B cell (primary cell): Measurements from ENCODE around the gene LRBA. TPM values are rescaled to one million over a fixed set of nuclear protein-coding genes. Genes with fewer than 3 reads are reported as not detected.

Source experiments
- ATAC-seq: fragments of 200-7000 bp; cut with Tn5 transposase; one replicate; pipeline ENCODE4 v1.10.0; 2021; ENCODE audit warnings: low read depth, mild to moderate bottlenecking, moderate number of reproducible peaks, moderate library complexity
- CTCF ChIA-PET: fragments of 350-600 bp; sonication (Branson Sonifier 250); formaldehyde crosslinking; loops from one replicate; lab custom pipeline; 2021; ENCODE audit warnings: antibody characterized with exemption, inconsistent platforms; lab: Charles Lee
- POLR2A ChIA-PET: fragments of 350-600 bp; sonication (Branson Sonifier 250); formaldehyde crosslinking; loops from one replicate; lab custom pipeline; 2021; ENCODE audit warnings: antibody characterized with exemption; lab: Charles Lee
- DNase-seq: peaks from one replicate; pipeline ENCODE4 v3.0.0; 2013
- H2AFZ ChIP-seq: 2 replicates; pipeline ENCODE4 v1.6.1; 2012; ENCODE audit warnings: mild to moderate bottlenecking, low read depth, low read length; ENCODE audit not compliant: insufficient read depth, poor library complexity, severe bottlenecking
- H3K27ac ChIP-seq, 2 donors: 1 replicate in 1 of 2; 2 replicates in 1 of 2; pipeline ENCODE4 v1.5.1; 2012 to 2013; ENCODE audit warnings: low read length in 2 of 2, mild to moderate bottlenecking in 2 of 2, moderate library complexity in 1 of 2
- H3K27me3 ChIP-seq, 4 experiments: fragments of 200-600 bp in 1 of 4; sonication (generic) in 1 of 4; replicated peaks in 1 of 4; 1 replicate in 2 of 4; 2 replicates in 2 of 4; pipeline versions ENCODE4 v1.6.1 to v1.7.0; 2013 to 2016; ENCODE audit warnings: low read length in 3 of 4, mild to moderate bottlenecking in 2 of 4, mixed read lengths in 1 of 4, moderate library complexity in 1 of 4; ENCODE audit not compliant: insufficient read depth in 4 of 4, control insufficient read depth in 3 of 4; ENCODE audit errors: control extremely low read depth in 1 of 4
- H3K36me3 ChIP-seq, 2 experiments: replicated peaks in 1 of 2; 1 replicate in 1 of 2; 2 replicates in 1 of 2; pipeline versions ENCODE4 v1.6.1 to v1.7.1; 2013; ENCODE audit warnings: low read length in 1 of 2; ENCODE audit not compliant: insufficient read depth in 2 of 2, control insufficient read depth in 1 of 2; ENCODE audit errors: control extremely low read depth in 1 of 2, extremely low read depth in 1 of 2
- H3K4me1 ChIP-seq, 2 donors: fragments of 200-600 bp in 1 of 2; sonication (generic) in 1 of 2; 1 replicate in 1 of 2; 2 replicates in 1 of 2; pipeline versions ENCODE4 v1.5.1 to v1.6.1; 2013 to 2017; ENCODE audit warnings: low read length in 2 of 2; ENCODE audit not compliant: control insufficient read depth in 2 of 2, insufficient read depth in 2 of 2
- H3K4me2 ChIP-seq: replicated peaks from 2 replicates; pipeline ENCODE3; 2012; ENCODE audit warnings: mild to moderate bottlenecking, low read depth, low read length; ENCODE audit not compliant: poor library complexity, severe bottlenecking
- H3K4me3 ChIP-seq, 5 experiments: fragments of 200-600 bp in 1 of 5; sonication (generic) in 1 of 5; 1 replicate in 3 of 5; 2 replicates in 2 of 5; pipeline versions ENCODE4 v1.5.1 to v1.7.0; 2011 to 2016; ENCODE audit warnings: low read length in 4 of 5, mild to moderate bottlenecking in 4 of 5, low read depth in 2 of 5, control low read depth in 1 of 5, moderate library complexity in 1 of 5; ENCODE audit not compliant: insufficient read depth in 1 of 5; ENCODE audit errors: control extremely low read depth in 1 of 5, extremely low read depth in 1 of 5
- H3K79me2 ChIP-seq: fragments of 200-600 bp; sonication (generic); one replicate; pipeline ENCODE4 v1.6.0; 2016; ENCODE audit warnings: low read length; ENCODE audit not compliant: control insufficient read depth, insufficient read depth
- H3K9ac ChIP-seq: fragments of 200-600 bp; sonication (generic); 2 replicates; pipeline ENCODE4 v1.6.1; 2017; ENCODE audit warnings: mild to moderate bottlenecking, low read length, moderate library complexity
- H3K9me3 ChIP-seq, 3 donors: one replicate each; pipeline versions ENCODE4 v1.6.1 to v1.7.1; 2013; ENCODE audit warnings: low read length in 2 of 3; ENCODE audit not compliant: control insufficient read depth in 2 of 3, insufficient read depth in 1 of 3; ENCODE audit errors: control extremely low read depth in 1 of 3
- H4K20me1 ChIP-seq: 2 replicates; pipeline ENCODE4 v1.6.0; 2012; ENCODE audit warnings: mild to moderate bottlenecking, low read length; ENCODE audit not compliant: insufficient read depth, control insufficient read depth, poor library complexity, severe bottlenecking
- H3K27ac Mint-ChIP-seq: one replicate; pipeline ENCODE4 v1.8.0; 2021; ENCODE audit warnings: mixed read lengths
- H3K27me3 Mint-ChIP-seq: one replicate; pipeline ENCODE4 v1.8.0; 2021; ENCODE audit warnings: mixed read lengths
- H3K4me1 Mint-ChIP-seq: one replicate; pipeline ENCODE4 v1.8.0; 2021; ENCODE audit warnings: mixed read lengths
- H3K4me3 Mint-ChIP-seq: one replicate; pipeline ENCODE4 v1.8.0; 2021; ENCODE audit warnings: mixed read lengths
- H3K9me3 Mint-ChIP-seq: one replicate; pipeline ENCODE4 v1.8.0; 2022; ENCODE audit warnings: mixed read lengths; ENCODE audit not compliant: insufficient read depth
- CTCF ChIP-seq: fragments of 200-600 bp; IDR thresholded peaks from one replicate; pipeline ENCODE4 v1.8.0; 2022; ENCODE audit warnings: antibody characterized with exemption, mild to moderate bottlenecking
- EZH2 ChIP-seq: IDR thresholded peaks from 2 replicates; pipeline ENCODE4 v1.6.1; 2012; ENCODE audit warnings: borderline replicate concordance, low read depth, mild to moderate bottlenecking, moderate library complexity, low read length; ENCODE audit not compliant: insufficient read depth, poor library complexity, severe bottlenecking
- WGBS: methylation state at CpG from one replicate; pipeline ENCODE4 v1.1.5; 2013; ENCODE audit warnings: missing lambda C conversion rate; ENCODE audit not compliant: insufficient coverage; 5-methylcytosine and 5-hydroxymethylcytosine counted together
- intact Hi-C: fragments of 100-400 bp; cut with micrococcal nuclease; formaldehyde crosslinking; loops from one replicate; pipeline ENCODE4 v1.10.0; 2022
- polyA plus RNA-seq: library from polyadenylated mRNA; depleted of rRNA; stranded (reverse); fragments of >200 nt; gene quantifications from 2 replicates; pipeline ENCODE4 v1.2.3, GENCODE V29; 2012
- total RNA-seq, 2 donors: library from RNA; stranded (reverse); fragments of 120-200 nt in 1 of 2; gene quantifications; 1 replicate in 1 of 2; 2 replicates in 1 of 2; pipeline versions ENCODE4 v1.2.3 to v1.2.4, GENCODE V29; 2013 to 2022

LRBA gene
- total and polyA plus RNA-seq, 2 donors (not counting 1 experiment from before 2014, with no cell fraction given) = 17.5 to 86.7 TPM

- H3K4me1 ChIP-seq = no peaks in the 10 kb centered on the region
- no peaks in the 10 kb centered on the region for H3K9me3 Mint-ChIP-seq
- H3K27me3 Mint-ChIP-seq = no peaks in the 10 kb centered on the region
- ChIA-PET CTCF (interaction anchor here (0.9 kb wide), 1 partner anchor 10 kb away, joined by 3 read pairs; no protein-coding TSS in a partner anchor), POLR2A (no interaction called here)
- intact Hi-C loops = no loop called here
- TF ChIP-seq EZH2 = no peak
- no peak for TF ChIP-seq CTCF
- no peak overlapping the region for H3K4me2 ChIP-seq
- H3K9ac ChIP-seq = no peak overlapping the region
- no peaks in the 10 kb centered on the region for H4K20me1 ChIP-seq
- H3K9me3 ChIP-seq = peaks cover 0 to 26% (median 0%) of the 10 kb centered on the region in 3 donors
- H3K36me3 ChIP-seq = peaks cover 2 to 44% of the 10 kb centered on the region in 2 experiments
- no peak overlapping the region for H2AFZ ChIP-seq
- no peak overlapping the region for H3K4me3 Mint-ChIP-seq
- no peak overlapping the region for H3K27ac Mint-ChIP-seq
- H3K4me3 ChIP-seq = no peak overlapping the region
- no peak overlapping the region for H3K27ac ChIP-seq
- no peak for ATAC-seq
- H3K27me3 ChIP-seq = no peaks in the 10 kb centered on the region
- no peaks in the 10 kb centered on the region for H3K4me1 Mint-ChIP-seq
- 98% methylated on average over 66 of the region's 66 CpGs for WGBS
- no peaks in the 10 kb centered on the region for H3K79me2 ChIP-seq
- no peak for DNase-seq
These were observed 431.6 kb downstream of the LRBA start for GRCh38 chr4:150583287-150584110.

GRCh38 chr4:150582873-150583286 is 432.2 kb downstream of the LRBA start:
- Histone ChIP-seq H3K9me3 (peaks cover 0 to 26% (median 0%) of the 10 kb centered on the region in 3 donors), H3K36me3 (peaks cover 2 to 38% of the 10 kb centered on the region in 2 experiments), H3K4me1 (no peaks in the 10 kb centered on the region), H3K4me3 (no peak overlapping the region), H3K9ac (no peak overlapping the region), H3K27ac (no peak overlapping the region), H3K27me3 (no peaks in the 10 kb centered on the region), H3K4me2 (no peak overlapping the region), H3K79me2 (no peaks in the 10 kb centered on the region), H2AFZ (no peak overlapping the region), H4K20me1 (no peaks in the 10 kb centered on the region)
- ATAC-seq (no peak), DNase-seq (no peak)
- POLR2A ChIA-PET = no interaction called here
- TF ChIP-seq EZH2 = no peak
- no peak for TF ChIP-seq CTCF
- CTCF ChIA-PET = no interaction called here
- no peaks in the 10 kb centered on the region for H3K9me3 Mint-ChIP-seq
- no peaks in the 10 kb centered on the region for H3K27me3 Mint-ChIP-seq
- 99% methylated on average over 32 of the region's 32 CpGs for WGBS
- no peak overlapping the region for H3K4me3 Mint-ChIP-seq
- H3K4me1 Mint-ChIP-seq = no peaks in the 10 kb centered on the region
- intact Hi-C loops = no loop called here
- no peak overlapping the region for H3K27ac Mint-ChIP-seq
